ENCODE measurements around the gene LCA5L. TPM values are rescaled to one million over a fixed set of nuclear protein-coding genes. Genes with fewer than 3 reads are reported as not detected.

LCA5L gene
- total RNA-seq, 1 donor from 2014 or later: 0.92 TPM

DNA sequence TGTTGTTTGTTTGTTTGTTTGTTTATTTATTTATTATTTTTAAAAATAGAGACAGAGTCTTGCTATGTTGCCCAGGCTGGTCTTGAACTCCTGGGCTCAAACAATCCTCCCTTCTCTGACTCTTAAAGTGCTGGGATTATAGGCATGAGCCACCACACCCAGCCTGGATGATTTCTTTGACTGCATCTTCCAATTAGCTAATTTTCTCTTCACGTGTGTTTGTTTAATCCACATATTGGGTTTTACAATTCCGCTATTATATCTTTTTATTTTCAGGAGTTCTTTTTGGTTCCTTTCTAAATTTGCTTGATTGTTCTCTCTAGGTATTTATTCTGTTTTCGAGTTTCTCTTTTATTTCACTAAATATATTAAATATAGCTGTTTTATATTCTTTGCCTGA, 26.0 kb upstream of the LCA5L start:
- TF ChIP-seq, protein P1, sequence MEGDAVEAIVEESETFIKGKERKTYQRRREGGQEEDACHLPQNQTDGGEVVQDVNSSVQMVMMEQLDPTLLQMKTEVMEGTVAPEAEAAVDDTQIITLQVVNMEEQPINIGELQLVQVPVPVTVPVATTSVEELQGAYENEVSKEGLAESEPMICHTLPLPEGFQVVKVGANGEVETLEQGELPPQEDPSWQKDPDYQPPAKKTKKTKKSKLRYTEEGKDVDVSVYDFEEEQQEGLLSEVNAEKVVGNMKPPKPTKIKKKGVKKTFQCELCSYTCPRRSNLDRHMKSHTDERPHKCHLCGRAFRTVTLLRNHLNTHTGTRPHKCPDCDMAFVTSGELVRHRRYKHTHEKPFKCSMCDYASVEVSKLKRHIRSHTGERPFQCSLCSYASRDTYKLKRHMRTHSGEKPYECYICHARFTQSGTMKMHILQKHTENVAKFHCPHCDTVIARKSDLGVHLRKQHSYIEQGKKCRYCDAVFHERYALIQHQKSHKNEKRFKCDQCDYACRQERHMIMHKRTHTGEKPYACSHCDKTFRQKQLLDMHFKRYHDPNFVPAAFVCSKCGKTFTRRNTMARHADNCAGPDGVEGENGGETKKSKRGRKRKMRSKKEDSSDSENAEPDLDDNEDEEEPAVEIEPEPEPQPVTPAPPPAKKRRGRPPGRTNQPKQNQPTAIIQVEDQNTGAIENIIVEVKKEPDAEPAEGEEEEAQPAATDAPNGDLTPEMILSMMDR (IDR thresholded peaks at IDR 0.05): no peak
- H3K4me1 Mint-ChIP-seq (ENCODE audit: low read depth): no peaks in the 10 kb centered on the region
- peaks cover 8% of the 10 kb centered on the region for H3K36me3 Mint-ChIP-seq (ENCODE audit: low read depth)
- no peaks in the 10 kb centered on the region for H3K27me3 Mint-ChIP-seq (ENCODE audit: low read depth)
- H3K9me3 Mint-ChIP-seq (ENCODE audit: low read depth): peaks cover 2% of the 10 kb centered on the region
- no peak for DNase-seq (ENCODE audit: low spot score)
- no peak overlapping the region for H3K4me3 Mint-ChIP-seq (ENCODE audit: unreplicated experiment)
- H3K27ac Mint-ChIP-seq (ENCODE audit: unreplicated experiment): no peak overlapping the region

DNA sequence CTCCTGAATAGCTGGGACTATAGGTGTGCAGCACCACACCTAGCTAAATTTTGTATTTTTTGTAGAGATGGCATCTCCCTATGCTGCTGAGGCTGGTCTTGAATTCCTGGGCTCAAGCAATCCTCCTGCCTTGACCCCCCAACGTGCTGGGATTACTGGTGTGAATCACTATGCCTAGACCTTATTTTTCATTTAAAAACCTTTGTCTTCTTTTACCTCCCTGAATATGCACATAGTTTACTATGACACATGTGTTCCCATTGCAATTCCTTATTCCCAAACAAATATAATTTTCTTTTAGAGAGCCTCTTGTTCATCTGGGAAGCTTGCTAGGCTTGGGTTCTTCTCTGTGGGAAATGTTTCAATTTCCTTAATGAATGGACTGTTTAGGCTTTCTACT, 23.0 kb upstream of the LCA5L start:
- TF ChIP-seq, protein P1 (IDR thresholded peaks at IDR 0.05): no peak
- peaks cover 2% of the 10 kb centered on the region for H3K36me3 Mint-ChIP-seq (ENCODE audit: low read depth)

DNA sequence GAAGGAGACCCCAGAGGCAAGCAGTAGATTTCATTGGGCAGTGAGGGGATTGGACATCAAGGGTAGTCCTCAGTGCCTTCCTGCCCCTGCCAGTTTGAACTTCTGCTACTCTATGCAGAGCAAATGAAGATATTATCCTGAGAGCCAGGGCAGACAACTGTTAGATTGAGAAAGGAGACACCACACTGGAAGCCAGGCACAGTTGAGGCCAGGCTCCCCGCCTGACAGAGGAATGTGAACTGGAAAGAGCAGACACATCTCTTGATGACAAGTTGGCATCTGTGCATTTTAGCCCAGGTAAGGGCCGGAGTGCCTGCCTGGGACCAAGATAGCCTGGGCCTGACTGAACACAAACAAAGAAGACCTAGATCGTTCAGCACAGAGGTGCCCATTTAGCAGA, 22.2 kb upstream of the LCA5L start:
- H3K27ac Mint-ChIP-seq (ENCODE audit: unreplicated experiment): no peak overlapping the region
- H3K9me3 Mint-ChIP-seq (ENCODE audit: low read depth): no peaks in the 10 kb centered on the region
- no peak overlapping the region for H3K4me3 Mint-ChIP-seq (ENCODE audit: unreplicated experiment)

More for the DNA sequence above, 23.0 kb upstream of the LCA5L start:
- H3K9me3 Mint-ChIP-seq (ENCODE audit: low read depth): no peaks in the 10 kb centered on the region
- no peak overlapping the region for H3K27ac Mint-ChIP-seq (ENCODE audit: unreplicated experiment)
- DNase-seq (ENCODE audit: low spot score): no peak
- no peaks in the 10 kb centered on the region for H3K27me3 Mint-ChIP-seq (ENCODE audit: low read depth)
- H3K4me3 Mint-ChIP-seq (ENCODE audit: unreplicated experiment): no peak overlapping the region
- no peaks in the 10 kb centered on the region for H3K4me1 Mint-ChIP-seq (ENCODE audit: low read depth)

DNA sequence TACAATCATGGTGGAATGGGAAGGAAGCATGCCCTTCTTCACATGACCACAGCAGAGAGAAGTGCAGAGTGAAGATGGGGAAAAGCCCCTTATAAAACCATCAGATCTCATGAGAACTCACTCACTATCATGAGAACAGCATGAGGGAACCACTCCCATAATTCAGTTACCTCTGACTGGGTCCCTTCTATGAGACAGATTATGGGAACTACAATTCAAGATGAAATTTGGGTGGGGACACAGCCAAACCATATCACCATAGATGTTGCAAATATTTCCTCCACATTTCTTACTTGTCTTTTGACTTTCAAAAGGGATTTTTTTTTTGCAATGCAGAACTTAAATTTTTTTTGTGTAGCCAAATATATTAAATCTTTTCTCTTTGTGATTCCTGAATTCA, 21.0 kb upstream of the LCA5L start:
- no peak for DNase-seq (ENCODE audit: low spot score)
- Mint-ChIP-seq H3K36me3 (ENCODE audit: low read depth) (no peaks in the 10 kb centered on the region), H3K27me3 (ENCODE audit: low read depth) (no peaks in the 10 kb centered on the region), H3K9me3 (ENCODE audit: low read depth) (no peaks in the 10 kb centered on the region), H3K4me1 (ENCODE audit: low read depth) (no peaks in the 10 kb centered on the region), H3K27ac (ENCODE audit: unreplicated experiment) (no peak overlapping the region), H3K4me3 (ENCODE audit: unreplicated experiment) (no peak overlapping the region)
- TF ChIP-seq, protein P1 (IDR thresholded peaks at IDR 0.05): no peak

More for the DNA sequence above, 22.2 kb upstream of the LCA5L start:
- TF ChIP-seq, protein P1 (IDR thresholded peaks at IDR 0.05): no peak
- H3K36me3 Mint-ChIP-seq (ENCODE audit: low read depth): peaks cover 2% of the 10 kb centered on the region
- DNase-seq (ENCODE audit: low spot score): no peak
- no peaks in the 10 kb centered on the region for H3K27me3 Mint-ChIP-seq (ENCODE audit: low read depth)
- no peaks in the 10 kb centered on the region for H3K4me1 Mint-ChIP-seq (ENCODE audit: low read depth)

DNA sequence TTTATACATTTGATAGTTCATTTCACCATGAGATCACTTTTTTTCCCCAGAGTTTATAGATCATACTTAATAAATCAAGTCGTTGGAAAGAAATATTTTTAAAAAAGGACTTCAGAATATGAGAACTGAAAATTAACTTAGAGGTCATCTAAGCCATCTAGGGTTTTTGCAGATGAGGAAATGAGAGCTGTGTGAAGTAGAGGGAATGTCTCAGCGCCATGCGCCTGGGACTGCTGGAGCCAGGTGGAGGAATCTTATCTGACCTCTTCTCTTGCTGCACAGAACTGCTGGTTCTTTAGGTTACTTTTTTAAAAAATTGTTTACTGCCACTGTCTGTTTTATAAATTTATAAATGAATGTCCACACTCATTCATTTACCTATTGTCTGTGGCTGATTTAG, 17.7 kb upstream of the LCA5L start:
- Mint-ChIP-seq H3K27me3 (ENCODE audit: low read depth) (no peaks in the 10 kb centered on the region), H3K4me3 (ENCODE audit: unreplicated experiment) (no peak overlapping the region), H3K9me3 (ENCODE audit: low read depth) (no peaks in the 10 kb centered on the region), H3K36me3 (ENCODE audit: low read depth) (no peaks in the 10 kb centered on the region), H3K27ac (ENCODE audit: unreplicated experiment) (no peak overlapping the region), H3K4me1 (ENCODE audit: low read depth) (no peaks in the 10 kb centered on the region)
- DNase-seq (ENCODE audit: low spot score): no peak
- TF ChIP-seq, protein P1 (IDR thresholded peaks at IDR 0.05): no peak

Data from chondrocyte (in vitro differentiated cells).